ENCODE data around the gene CEBPA. TPM values are rescaled to one million over a fixed set of nuclear protein-coding genes. Genes with fewer than 3 reads are reported as not detected.

Gene CEBPA
- polyA plus RNA-seq, 1 donor (not counting 4 experiments of a cell fraction or from before 2014, with no cell fraction given), result 3.6 TPM

DNA sequence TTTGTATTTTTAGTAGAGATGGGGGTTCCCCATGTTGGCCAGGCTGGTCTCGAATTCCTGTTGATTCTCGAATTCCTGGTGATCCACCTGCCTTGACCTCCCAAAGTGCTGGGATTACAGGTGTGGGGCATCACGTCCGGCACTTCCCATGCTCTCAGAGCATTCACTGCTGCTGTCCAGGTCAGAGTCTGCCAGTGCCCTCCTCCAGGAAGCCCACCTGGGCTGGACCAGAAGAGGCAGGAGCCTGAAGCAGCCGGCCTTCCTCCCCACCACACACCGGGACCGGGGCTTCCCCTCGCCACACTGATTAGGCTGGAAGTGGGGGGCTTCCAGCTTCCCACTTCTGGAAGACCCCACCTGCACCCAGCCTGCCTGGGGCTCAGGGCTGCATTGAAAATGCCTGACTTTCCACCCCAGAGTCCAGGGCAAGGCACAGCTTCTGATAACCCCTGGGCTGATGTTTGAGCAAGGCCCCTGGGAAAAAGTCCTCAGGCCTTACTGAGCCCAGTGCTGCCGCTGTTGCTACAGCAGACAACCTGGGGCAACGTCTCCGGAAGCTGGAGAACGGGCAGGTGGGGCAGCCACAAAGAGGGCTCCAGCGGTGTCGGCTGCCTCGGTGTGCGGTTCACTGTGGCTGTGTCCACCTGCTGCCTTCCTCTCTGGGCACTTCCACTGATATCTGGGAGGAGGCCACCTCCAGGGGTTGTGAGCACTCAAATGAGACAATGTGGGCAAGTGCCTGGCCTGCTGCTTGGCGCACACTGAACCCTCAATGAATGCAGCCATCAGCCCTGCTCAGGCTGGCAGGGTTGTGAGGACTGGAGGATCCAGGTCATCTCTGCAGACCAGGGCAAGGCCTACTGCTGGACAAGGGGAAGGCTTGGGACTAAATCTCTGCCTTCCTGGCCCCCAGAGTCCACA, 22.6 kb downstream of the CEBPA start:
- Histone ChIP-seq H3K9me3 (ENCODE audit: control insufficient read depth, low read depth, low read length) (no peaks in the 10 kb centered on the region), H3K4me2 (ENCODE audit: control insufficient read depth, extremely low read depth, insufficient read depth, low read depth, low read length) (no peak overlapping the region), H3K36me3 (ENCODE audit: control insufficient read depth in 2 of 2, extremely low read depth in 1 of 2, insufficient read depth in 2 of 2, low read length in 2 of 2) (no peaks in the 10 kb centered on the region), H3K9me1 (ENCODE audit: control insufficient read depth, extremely low read depth, insufficient read depth, low read length) (no peaks in the 10 kb centered on the region), H3K4me1 (ENCODE audit: control insufficient read depth, extremely low read depth, insufficient read depth, low read length) (peaks cover 1% of the 10 kb centered on the region), H3K4me3 (ENCODE audit: control insufficient read depth in 2 of 3, extremely low read depth in 1 of 3, insufficient read depth in 2 of 3, low read depth in 1 of 3, low read length in 3 of 3) (no peak overlapping the region), H3K9ac (ENCODE audit: control insufficient read depth, extremely low read depth, insufficient read depth, low read length) (no peak overlapping the region), H2AFZ (ENCODE audit: control insufficient read depth, low read length) (no peak overlapping the region), H3K27me3 (ENCODE audit: control insufficient read depth, extremely low read depth, insufficient read depth, low read length) (no peaks in the 10 kb centered on the region), H3K27ac (ENCODE audit: control insufficient read depth, insufficient read depth, low read length) (no peak overlapping the region), H4K20me1 (ENCODE audit: control insufficient read depth, extremely low read depth, insufficient read depth, low read length) (no peaks in the 10 kb centered on the region), H3K79me2 (ENCODE audit: control insufficient read depth, insufficient read depth, low read length) (no peaks in the 10 kb centered on the region)
- TF ChIP-seq EZH2 (IDR thresholded peaks at IDR 0.05; ENCODE audit: low read length), result no peak
- TF ChIP-seq, protein P1, sequence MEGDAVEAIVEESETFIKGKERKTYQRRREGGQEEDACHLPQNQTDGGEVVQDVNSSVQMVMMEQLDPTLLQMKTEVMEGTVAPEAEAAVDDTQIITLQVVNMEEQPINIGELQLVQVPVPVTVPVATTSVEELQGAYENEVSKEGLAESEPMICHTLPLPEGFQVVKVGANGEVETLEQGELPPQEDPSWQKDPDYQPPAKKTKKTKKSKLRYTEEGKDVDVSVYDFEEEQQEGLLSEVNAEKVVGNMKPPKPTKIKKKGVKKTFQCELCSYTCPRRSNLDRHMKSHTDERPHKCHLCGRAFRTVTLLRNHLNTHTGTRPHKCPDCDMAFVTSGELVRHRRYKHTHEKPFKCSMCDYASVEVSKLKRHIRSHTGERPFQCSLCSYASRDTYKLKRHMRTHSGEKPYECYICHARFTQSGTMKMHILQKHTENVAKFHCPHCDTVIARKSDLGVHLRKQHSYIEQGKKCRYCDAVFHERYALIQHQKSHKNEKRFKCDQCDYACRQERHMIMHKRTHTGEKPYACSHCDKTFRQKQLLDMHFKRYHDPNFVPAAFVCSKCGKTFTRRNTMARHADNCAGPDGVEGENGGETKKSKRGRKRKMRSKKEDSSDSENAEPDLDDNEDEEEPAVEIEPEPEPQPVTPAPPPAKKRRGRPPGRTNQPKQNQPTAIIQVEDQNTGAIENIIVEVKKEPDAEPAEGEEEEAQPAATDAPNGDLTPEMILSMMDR (optimal IDR thresholded peaks at IDR 0.05 in 1 of 3, IDR thresholded peaks at IDR 0.05 in 1 of 3, conservative IDR thresholded peaks at IDR 0.05 in 1 of 3; ENCODE audit: extremely low read depth in 1 of 3, insufficient read depth in 2 of 3, low read length in 3 of 3), result no peak
- DNase-seq (ENCODE audit: low read depth, low spot score), result no peak
- no peak for FAIRE-seq
- dilution Hi-C loops (cut with MboI; ENCODE audit: extremely low pct_ligation_motif_present, low sequenced_read_pairs), result no loop called here

GRCh38 chr19:33278403-33279269, 23.7 kb downstream of the CEBPA start:
- TF ChIP-seq EZH2 (IDR thresholded peaks at IDR 0.05; ENCODE audit: low read length), result no peak
- TF ChIP-seq, protein P1 (optimal IDR thresholded peaks at IDR 0.05 in 1 of 3, IDR thresholded peaks at IDR 0.05 in 1 of 3, conservative IDR thresholded peaks at IDR 0.05 in 1 of 3; ENCODE audit: extremely low read depth in 1 of 3, insufficient read depth in 2 of 3, low read length in 3 of 3), result no peak
- H3K36me3 ChIP-seq (ENCODE audit: control insufficient read depth in 2 of 2, extremely low read depth in 1 of 2, insufficient read depth in 2 of 2, low read length in 2 of 2), result no peaks in the 10 kb centered on the region
- dilution Hi-C loops (cut with MboI; ENCODE audit: extremely low pct_ligation_motif_present, low sequenced_read_pairs), result no loop called here
- no peak for DNase-seq (ENCODE audit: low read depth, low spot score)
- H2AFZ ChIP-seq (ENCODE audit: control insufficient read depth, low read length), result no peak overlapping the region
- H4K20me1 ChIP-seq (ENCODE audit: control insufficient read depth, extremely low read depth, insufficient read depth, low read length), result no peaks in the 10 kb centered on the region
- H3K9me3 ChIP-seq (ENCODE audit: control insufficient read depth, low read depth, low read length), result no peaks in the 10 kb centered on the region
- H3K27me3 ChIP-seq (ENCODE audit: control insufficient read depth, extremely low read depth, insufficient read depth, low read length), result no peaks in the 10 kb centered on the region
- no peaks in the 10 kb centered on the region for H3K9me1 ChIP-seq (ENCODE audit: control insufficient read depth, extremely low read depth, insufficient read depth, low read length)
- no peak overlapping the region for H3K4me2 ChIP-seq (ENCODE audit: control insufficient read depth, extremely low read depth, insufficient read depth, low read depth, low read length)
- no peak overlapping the region for H3K9ac ChIP-seq (ENCODE audit: control insufficient read depth, extremely low read depth, insufficient read depth, low read length)
- H3K79me2 ChIP-seq (ENCODE audit: control insufficient read depth, insufficient read depth, low read length), result no peaks in the 10 kb centered on the region
- no peak for FAIRE-seq
- no peak overlapping the region for H3K4me3 ChIP-seq (ENCODE audit: control insufficient read depth in 2 of 3, extremely low read depth in 1 of 3, insufficient read depth in 2 of 3, low read depth in 1 of 3, low read length in 3 of 3)
- H3K27ac ChIP-seq (ENCODE audit: control insufficient read depth, insufficient read depth, low read length), result no peak overlapping the region
- H3K4me1 ChIP-seq (ENCODE audit: control insufficient read depth, extremely low read depth, insufficient read depth, low read length), result peaks cover 12% of the 10 kb centered on the region
